Measurements from ENCODE around the gene NADSYN1.
"Not testable (repeated sequence)": the region's sequence is repeated elsewhere in the genome, so short reads cannot be mapped to it uniquely, and the experiment has no call there.

- TF ChIP-seq EZH2 (IDR thresholded peaks at IDR 0.05; ENCODE audit: low read depth, unreplicated experiment); CTCF (conservative IDR thresholded peaks at IDR 0.05; ENCODE audit: low read depth in 2 of 2); POLR2AphosphoS5 (IDR thresholded peaks at IDR 0.05; ENCODE audit: low read depth); EZH2phosphoT487 (IDR thresholded peaks at IDR 0.05; ENCODE audit: unreplicated experiment); CREB1 (CRISPR knock-in tag; IDR thresholded peaks at IDR 0.05; ENCODE audit: low read depth); REST (IDR thresholded peaks at IDR 0.05; ENCODE audit: unreplicated experiment); ETS1 (IDR thresholded peaks at IDR 0.05); JUNB (IDR thresholded peaks at IDR 0.05; ENCODE audit: unreplicated experiment); NANOG (IDR thresholded peaks at IDR 0.05; ENCODE audit: borderline replicate concordance): not testable (repeated sequence)
Observed at GRCh38 chr11:71540521-71541304, 87.7 kb downstream of the NADSYN1 start.

Data from GM23338 (cell line).